ENCODE results near the gene VAV1.

DNA sequence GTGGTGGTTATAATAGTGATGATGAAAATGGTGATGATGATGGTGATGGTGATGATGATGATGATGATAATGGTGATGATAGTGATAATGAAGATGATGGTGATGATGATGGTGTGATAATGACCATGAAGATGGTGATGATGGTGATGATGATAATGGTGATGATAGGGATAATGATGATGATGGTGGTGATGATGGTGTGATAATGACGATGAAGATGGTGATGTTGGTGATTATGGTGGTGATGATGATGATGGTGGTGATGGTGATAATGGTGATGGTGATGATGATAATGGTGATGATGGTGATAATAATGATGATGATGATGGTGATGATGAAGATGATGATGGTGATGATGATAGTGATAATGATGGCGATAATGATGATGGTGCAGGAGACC is 116.5 kb downstream of the VAV1 start:
- no peak for TF ChIP-seq CTCF (IDR thresholded peaks at IDR 0.05)
- no peak for TF ChIP-seq POLR2A (IDR thresholded peaks at IDR 0.05)

Measured in ovary (tissue), 3 donors.